A549 (cell line): ENCODE data around the gene COL4A6. TPM values are rescaled to one million over a fixed set of nuclear protein-coding genes. Genes with fewer than 3 reads are reported as not detected.

ENCODE experiments used
- ATAC-seq, 2 experiments: fragments of 200-7000 bp in 1 of 2; fragments of >200 bp in 1 of 2; cut with Nextera tagmentation in 1 of 2; cut with Tn5 transposase in 1 of 2; 3 replicates each; pipeline versions ENCODE4 v1.8.0 to v1.9.1; 2018 to 2020; ENCODE audit warnings: mild to moderate bottlenecking in 1 of 2, moderate library complexity in 1 of 2
- CTCF ChIA-PET: fragments of 300-600 bp; sonication (Branson Sonifier 250); formaldehyde crosslinking; extraction: SDS; loops from one replicate; lab custom pipeline; 2021; ENCODE audit warnings: antibody characterized with exemption, inconsistent platforms; lab: Yijun Ruan, JAX
- POLR2A ChIA-PET: fragments of 350-600 bp; formaldehyde crosslinking; extraction: SDS; loops from one replicate; lab custom pipeline; 2021; ENCODE audit warnings: antibody characterized with exemption, inconsistent platforms; lab: Yijun Ruan, JAX
- DNase-seq, 2 experiments: peaks; one replicate each; pipeline versions ENCODE4 v3.0.0 to v3.0.0-alpha.2; 2011 to 2016; ENCODE audit warnings: low read depth in 1 of 2, low spot score in 1 of 2
- FAIRE-seq: peaks from 2 replicates; lab custom pipeline; 2011; peaks lifted over from hg19 to GRCh38; lab: Jason Lieb, UNC
- H3K27ac ChIP-seq, 2 experiments: fragments of >200 bp; sonication (Bioruptor Twin); formaldehyde crosslinking; 3 replicates each; pipeline ENCODE4 v1.5.1; 2016 to 2017
- H3K4me1 ChIP-seq: fragments of >200 bp; sonication (Bioruptor Twin); formaldehyde crosslinking; 3 replicates; pipeline ENCODE4 v1.6.1; 2016
- H3K4me2 ChIP-seq: fragments of >200 bp; sonication (Bioruptor Twin); formaldehyde crosslinking; 3 replicates; pipeline ENCODE4 v1.6.1; 2016
- H3K4me3 ChIP-seq: fragments of >200 bp; sonication (Bioruptor Twin); formaldehyde crosslinking; 3 replicates; pipeline ENCODE4 v1.5.1; 2016
- H3K9me3 ChIP-seq: fragments of >200 bp; sonication (Bioruptor Twin); formaldehyde crosslinking; 3 replicates; pipeline ENCODE4 v1.6.1; 2016
- BHLHE40 ChIP-seq: IDR thresholded peaks from 2 replicates; pipeline ENCODE4 v1.6.1; 2012; ENCODE audit warnings: low read depth, low read length, inconsistent platforms
- CTCF ChIP-seq: fragments of >200 bp; sonication (Bioruptor Twin); formaldehyde crosslinking; IDR thresholded peaks from 3 replicates; pipeline ENCODE4 v1.5.1; 2016
- EHF ChIP-seq: fragments of 250-450 bp; sonication (Bioruptor Pico); IDR thresholded peaks from 2 replicates; pipeline ENCODE4 v1.5.0; 2020; ENCODE audit warnings: mild to moderate bottlenecking
- EP300 ChIP-seq, 2 experiments: fragments of >200 bp; sonication (Bioruptor Twin); formaldehyde crosslinking; IDR thresholded peaks; 2 replicates in 1 of 2; 3 replicates in 1 of 2; pipeline ENCODE4 v1.6.1; 2016 to 2017
- FOSL2 ChIP-seq, 2 experiments: fragments of 450-650 bp in 1 of 2; fragments of >200 bp in 1 of 2; sonication (Bioruptor Twin) in 1 of 2; formaldehyde crosslinking; IDR thresholded peaks; 2 replicates each; pipeline versions ENCODE4 v1.5.0 to v1.6.1; 2016 to 2020; ENCODE audit warnings: mild to moderate bottlenecking in 1 of 2, moderate library complexity in 1 of 2
- GATA3 ChIP-seq: IDR thresholded peaks from 2 replicates; pipeline ENCODE4 v1.6.1; 2012; ENCODE audit warnings: borderline replicate concordance
- HOXB13 ChIP-seq: fragments of 250-450 bp; sonication (Bioruptor Pico); IDR thresholded peaks from 2 replicates; pipeline ENCODE4 v1.5.0; 2020; ENCODE audit warnings: low read depth, mild to moderate bottlenecking, moderate library complexity
- JUNB ChIP-seq: fragments of >200 bp; sonication (Bioruptor Twin); formaldehyde crosslinking; IDR thresholded peaks from 2 replicates; pipeline ENCODE4 v1.6.1; 2016
- KDM5A ChIP-seq: fragments of 200-600 bp; sonication (generic); IDR thresholded peaks from 2 replicates; pipeline ENCODE4 v1.6.1; 2016; ENCODE audit warnings: antibody characterized with exemption, mild to moderate bottlenecking
- MYC ChIP-seq: IDR thresholded peaks from 2 replicates; pipeline ENCODE4 v1.6.1; 2012; ENCODE audit warnings: mild to moderate bottlenecking, inconsistent platforms, low read length, improper control_type of control experiment, borderline replicate concordance
- NR3C1 ChIP-seq: fragments of >200 bp; sonication (Bioruptor Twin); formaldehyde crosslinking; IDR thresholded peaks from 3 replicates; pipeline ENCODE4 v1.6.1; 2017
- RAD21 ChIP-seq, 2 experiments: fragments of >200 bp in 1 of 2; sonication (Bioruptor Twin) in 1 of 2; formaldehyde crosslinking in 1 of 2; IDR thresholded peaks in 1 of 2; conservative IDR thresholded peaks in 1 of 2; 2 replicates in 1 of 2; 3 replicates in 1 of 2; pipeline ENCODE4 v1.6.1; 2012 to 2018; ENCODE audit warnings: inconsistent platforms in 1 of 2
- SMC3 ChIP-seq: fragments of >200 bp; sonication (Bioruptor Twin); formaldehyde crosslinking; IDR thresholded peaks from 3 replicates; pipeline ENCODE4 v1.6.1; 2018; ENCODE audit warnings: inconsistent platforms
- SREBF2 ChIP-seq: fragments of 450-650 bp; IDR thresholded peaks from 2 replicates; pipeline ENCODE4 v1.6.1; 2014; ENCODE audit warnings: mild to moderate bottlenecking, moderate library complexity
- WGBS: methylation state at CpG from one replicate; pipeline ENCODE4 v1.1.6; 2017; ENCODE audit errors: missing lambda C conversion rate; 5-methylcytosine and 5-hydroxymethylcytosine counted together
- polyA plus RNA-seq, 4 experiments: library from polyadenylated mRNA; depleted of rRNA in 3 of 4; stranded (reverse); fragments of >200 nt; fragmentation: RNase III in 1 of 4; extraction: RNeasy Plus Mini Kit Qiagen cat#74134 plus additional on column Dnase treatment in 1 of 4; gene quantifications; 2 replicates in 3 of 4; 3 replicates in 1 of 4; pipeline ENCODE4 v1.2.3, GENCODE V29; 2011 to 2017
- TF ChIP-seq, protein P1 (sequence below): IDR thresholded peaks from 2 replicates; pipeline ENCODE4 v1.6.1; 2012
- TF ChIP-seq, protein P2 (sequence below): fragments of >200 bp; sonication (Bioruptor Twin); formaldehyde crosslinking; IDR thresholded peaks from 2 replicates; pipeline ENCODE4 v1.6.1; 2016

COL4A6 gene
- polyA plus RNA-seq, 2 of the 4 experiments (the other 2 are of a cell fraction) = 13.0 to 19.8 TPM

DNA sequence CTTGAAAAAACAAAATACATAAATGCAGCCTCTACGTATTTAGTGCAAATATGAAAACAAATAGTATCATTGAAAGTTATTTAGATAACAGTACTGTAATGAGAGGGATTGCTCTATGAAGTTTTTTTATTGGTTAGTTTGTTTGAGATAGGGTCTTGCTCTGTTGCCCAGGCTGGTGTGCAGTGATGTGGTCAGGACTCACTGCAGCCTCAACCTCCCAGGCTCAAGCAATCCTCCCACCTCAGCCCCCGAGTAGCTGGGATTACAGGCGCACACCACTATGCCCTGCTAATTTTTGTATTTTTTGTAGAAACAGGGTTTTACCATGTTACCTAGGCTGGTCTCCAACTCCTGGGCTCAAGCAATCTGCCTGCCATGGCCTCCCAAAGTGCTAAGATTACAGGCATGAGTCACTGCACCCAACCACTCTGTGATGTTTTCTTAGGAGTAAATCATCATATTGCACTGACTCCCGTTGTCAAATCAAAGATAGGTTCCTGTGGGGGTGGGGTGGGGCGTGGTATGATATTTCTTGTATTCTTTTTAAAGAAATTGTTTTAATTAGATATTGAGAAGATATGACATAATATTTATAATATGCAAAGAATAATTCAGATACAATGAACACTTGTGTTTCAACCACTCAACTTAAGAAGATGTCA lies 270.9 kb downstream of the COL4A6 start:
- CTCF ChIA-PET = no interaction called here
- ATAC-seq (peak; percentile 77 to 82; a peak in 5 of 6 replicates), FAIRE-seq (no peak)

GRCh38 chrX:108165383-108166111 lies 272.7 kb downstream of the COL4A6 start:
- H3K4me1 ChIP-seq = peaks cover 19% of the 10 kb centered on the region
- ChIA-PET CTCF (interaction anchor here (0.5 to 1.9 kb wide), 5 partner anchors 14 to 1219 kb away, joined by 3 to 5 read pairs (median 3); no protein-coding TSS in a partner anchor), POLR2A (no interaction called here)
- no peak overlapping the region for H3K4me3 ChIP-seq
- no peak for TF ChIP-seq EHF (CRISPR knock-in tag)
- TF ChIP-seq MYC = no peak
- TF ChIP-seq, protein P1, sequence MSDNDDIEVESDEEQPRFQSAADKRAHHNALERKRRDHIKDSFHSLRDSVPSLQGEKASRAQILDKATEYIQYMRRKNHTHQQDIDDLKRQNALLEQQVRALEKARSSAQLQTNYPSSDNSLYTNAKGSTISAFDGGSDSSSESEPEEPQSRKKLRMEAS = no peak
- TF ChIP-seq, protein P2, sequence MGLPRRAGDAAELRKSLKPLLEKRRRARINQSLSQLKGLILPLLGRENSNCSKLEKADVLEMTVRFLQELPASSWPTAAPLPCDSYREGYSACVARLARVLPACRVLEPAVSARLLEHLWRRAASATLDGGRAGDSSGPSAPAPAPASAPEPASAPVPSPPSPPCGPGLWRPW = no peak
- no peak for TF ChIP-seq NR3C1
- TF ChIP-seq BHLHE40 = no peak
- TF ChIP-seq SMC3 = peak; percentile 49; the same call in 2 of the 3 replicates
- TF ChIP-seq SREBF2 = no peak
- TF ChIP-seq CTCF = peak; percentile 45
- TF ChIP-seq GATA3 = no peak
- TF ChIP-seq RAD21 (conservative IDR thresholded peaks at IDR 0.05 in 1 of 2, IDR thresholded peaks at IDR 0.05 in 1 of 2) = peak; percentile 42 to 48; a peak in 4 of 5 replicates
- no peak overlapping the region for H3K4me2 ChIP-seq
- H3K9me3 ChIP-seq = no peaks in the 10 kb centered on the region
- FAIRE-seq = peak; percentile 39
- ATAC-seq = peak; percentile 89 to 94; a peak in 5 of 6 replicates
- WGBS = 60% methylated on average over 5 of the region's 7 CpGs
- peak overlapping the region in 1 of 2 experiments; percentile 16; a peak in 2 of 6 replicates for H3K27ac ChIP-seq
- DNase-seq = peak; percentile 38 to 54

More for the DNA sequence above, 270.9 kb downstream of the COL4A6 start:
- Histone ChIP-seq H3K4me1 (peaks cover 19% of the 10 kb centered on the region), H3K4me2 (peak overlapping the region; percentile 67), H3K4me3 (no peak overlapping the region), H3K9me3 (no peaks in the 10 kb centered on the region), H3K27ac (0 out of 6 replicates have a peak overlapping the region, but pooled peaks of 1 of the 2 experiments have one; percentile 61)
- peak; percentile 13 to 63 for DNase-seq
- 0 out of 2 replicates have a peak, but pooled peaks have one; percentile 27 for TF ChIP-seq JUNB
- no peak for TF ChIP-seq EP300 (IDR thresholded peaks at IDR 0.05)
- TF ChIP-seq KDM5A = no peak
- 0 out of 2 replicates have a peak, but pooled peaks have one; percentile 7 for TF ChIP-seq FOSL2 (IDR thresholded peaks at IDR 0.05)
- peak; percentile 65 for TF ChIP-seq FOSL2 (CRISPR knock-in tag; IDR thresholded peaks at IDR 0.05)
- TF ChIP-seq MYC = no peak
- POLR2A ChIA-PET = no interaction called here
- 45% methylated on average over 5 of the region's 5 CpGs for WGBS

DNA sequence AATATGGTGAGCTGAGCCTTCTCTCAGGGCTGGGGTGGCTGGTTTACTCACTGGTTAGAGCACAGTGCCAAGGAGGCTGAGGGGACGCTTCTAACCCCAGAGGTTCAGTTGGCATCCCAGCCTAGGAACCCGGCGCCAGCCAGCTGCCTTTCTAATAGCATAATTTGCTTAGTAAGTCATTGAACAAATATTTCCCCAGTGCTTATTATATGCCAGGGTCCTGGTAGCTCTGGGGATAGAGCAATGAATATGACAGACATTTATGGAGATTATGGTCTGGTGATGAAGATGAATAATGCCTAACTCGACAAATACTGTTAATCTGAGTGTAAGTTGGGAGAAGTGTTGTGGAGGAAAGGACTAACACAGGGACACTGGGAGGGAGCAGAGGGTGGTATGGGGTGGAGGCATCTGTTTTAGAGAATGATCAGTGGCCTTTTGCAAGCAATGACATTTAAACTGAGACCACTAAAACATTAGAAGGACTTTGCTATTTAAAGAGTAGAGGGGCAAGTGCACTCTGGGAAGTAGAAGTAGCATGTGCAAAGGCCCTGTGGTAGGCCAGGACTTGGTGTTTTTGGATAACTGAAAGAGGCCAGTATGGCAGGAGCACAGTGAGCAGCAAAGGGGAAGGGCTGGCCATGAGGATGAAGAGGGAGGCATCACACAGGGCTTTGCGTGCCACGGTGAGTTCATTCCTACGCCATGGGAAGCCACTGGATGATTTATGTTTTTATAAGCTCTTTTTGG lies 274.7 kb downstream of the COL4A6 start:
- ATAC-seq (no peak), DNase-seq (no peak), FAIRE-seq (no peak)
- ChIA-PET POLR2A (no interaction called here), CTCF (interaction anchor here (1.0 to 2.0 kb wide), 3 partner anchors 10 to 19 kb away, joined by 3 to 5 read pairs (median 3); no protein-coding TSS in a partner anchor)
- H3K9me3 ChIP-seq = no peaks in the 10 kb centered on the region
- TF ChIP-seq MYC (no peak), HOXB13 (no peak)
- TF ChIP-seq, all 56 proteins: peak for 0
- 55% methylated on average over 6 of the region's 7 CpGs for WGBS
- Histone ChIP-seq H3K4me2 (no peak overlapping the region), H3K4me1 (peaks cover 19% of the 10 kb centered on the region), H3K4me3 (no peak overlapping the region), H3K27ac (no peak overlapping the region)
